Type B pancreatic cell (in vitro differentiated cells): ENCODE measurements around the gene NMT2. TPM values are rescaled to one million over a fixed set of nuclear protein-coding genes. Genes with fewer than 3 reads are reported as not detected.
"Not testable (repeated sequence)": the region's sequence is repeated elsewhere in the genome, so short reads cannot be mapped to it uniquely, and the experiment has no call there.

Experiments
- DNase-seq: peaks from one replicate; pipeline ENCODE4 v3.0.0; 2021; ENCODE audit warnings: mixed read lengths; ENCODE audit not compliant: unreplicated experiment; ENCODE audit errors: extremely low spot score
- H3K27ac Mint-ChIP-seq: 2 replicates; pipeline ENCODE4 v1.8.0; 2021; ENCODE audit warnings: mild to moderate bottlenecking, mixed read lengths
- H3K27me3 Mint-ChIP-seq: 2 replicates; pipeline ENCODE4 v1.8.0; 2021; ENCODE audit warnings: mixed read lengths
- H3K36me3 Mint-ChIP-seq: 2 replicates; pipeline ENCODE4 v1.8.0; 2021; ENCODE audit warnings: mixed read lengths
- H3K4me1 Mint-ChIP-seq: one replicate; pipeline ENCODE4 v1.8.0; 2021; ENCODE audit warnings: mixed read lengths; ENCODE audit not compliant: unreplicated experiment
- H3K4me3 Mint-ChIP-seq: 2 replicates; pipeline ENCODE4 v1.8.0; 2021; ENCODE audit warnings: mild to moderate bottlenecking, mixed read lengths
- H3K9me3 Mint-ChIP-seq: 2 replicates; pipeline ENCODE4 v1.8.0; 2021; ENCODE audit warnings: mixed read lengths
- total RNA-seq: library from RNA; stranded (reverse); gene quantifications from 2 replicates; pipeline ENCODE4 v1.2.1, GENCODE V29; 2021; ENCODE audit warnings: low replicate concordance
- TF ChIP-seq, protein P1 (sequence below): fragments of 200-600 bp; sonication (generic); conservative IDR thresholded peaks from 2 replicates; pipeline ENCODE4 v1.5.0; 2021; ENCODE audit warnings: antibody characterized with exemption, mild to moderate bottlenecking

The NMT2 gene
- total RNA-seq, 1 donor from 2014 or later = 23.1 TPM

GRCh38 chr10:15210521-15210920, 42.0 kb upstream of the NMT2 start:
- peaks cover 4% of the 10 kb centered on the region for H3K9me3 Mint-ChIP-seq
- H3K27ac Mint-ChIP-seq = no peak overlapping the region
- H3K4me1 Mint-ChIP-seq = peaks cover 9% of the 10 kb centered on the region

DNA sequence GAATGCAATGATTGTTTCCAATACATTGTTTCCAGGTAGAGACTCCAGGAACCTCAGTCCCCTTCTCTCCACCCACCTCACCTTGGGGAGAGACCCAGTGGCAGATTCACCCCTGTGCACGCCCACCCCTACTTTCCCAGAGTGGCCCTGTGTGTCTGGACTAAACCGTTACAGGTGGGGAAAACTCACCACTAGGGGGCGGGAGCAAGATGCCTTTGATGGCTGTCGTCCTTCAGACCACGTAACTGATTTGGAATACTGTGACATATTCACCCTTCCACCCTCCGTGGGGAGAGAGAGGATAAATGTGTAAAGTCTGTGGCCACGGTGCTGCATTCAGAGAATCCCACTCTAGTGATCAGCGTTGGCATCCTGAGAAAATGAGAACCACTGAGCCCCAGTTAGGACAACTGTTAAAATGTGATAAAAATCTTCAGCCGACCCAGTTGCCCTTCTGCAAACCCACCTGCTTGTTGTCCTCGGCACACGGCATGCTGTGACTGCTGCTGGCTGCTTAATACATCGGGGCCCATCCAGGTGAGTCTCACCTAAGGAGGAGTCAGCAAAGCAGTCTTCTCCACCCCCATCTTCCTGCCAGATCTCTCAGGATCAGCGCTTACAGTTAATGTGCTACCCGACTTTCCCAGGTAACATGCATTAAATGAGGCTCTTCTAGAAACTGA, 41.5 kb upstream of the NMT2 start:
- no peak overlapping the region for H3K27ac Mint-ChIP-seq
- peak; percentile 77 for DNase-seq
- TF ChIP-seq, protein P1, sequence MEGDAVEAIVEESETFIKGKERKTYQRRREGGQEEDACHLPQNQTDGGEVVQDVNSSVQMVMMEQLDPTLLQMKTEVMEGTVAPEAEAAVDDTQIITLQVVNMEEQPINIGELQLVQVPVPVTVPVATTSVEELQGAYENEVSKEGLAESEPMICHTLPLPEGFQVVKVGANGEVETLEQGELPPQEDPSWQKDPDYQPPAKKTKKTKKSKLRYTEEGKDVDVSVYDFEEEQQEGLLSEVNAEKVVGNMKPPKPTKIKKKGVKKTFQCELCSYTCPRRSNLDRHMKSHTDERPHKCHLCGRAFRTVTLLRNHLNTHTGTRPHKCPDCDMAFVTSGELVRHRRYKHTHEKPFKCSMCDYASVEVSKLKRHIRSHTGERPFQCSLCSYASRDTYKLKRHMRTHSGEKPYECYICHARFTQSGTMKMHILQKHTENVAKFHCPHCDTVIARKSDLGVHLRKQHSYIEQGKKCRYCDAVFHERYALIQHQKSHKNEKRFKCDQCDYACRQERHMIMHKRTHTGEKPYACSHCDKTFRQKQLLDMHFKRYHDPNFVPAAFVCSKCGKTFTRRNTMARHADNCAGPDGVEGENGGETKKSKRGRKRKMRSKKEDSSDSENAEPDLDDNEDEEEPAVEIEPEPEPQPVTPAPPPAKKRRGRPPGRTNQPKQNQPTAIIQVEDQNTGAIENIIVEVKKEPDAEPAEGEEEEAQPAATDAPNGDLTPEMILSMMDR = peak; percentile 87
- peaks cover 29% of the 10 kb centered on the region for H3K36me3 Mint-ChIP-seq
- peaks cover 4% of the 10 kb centered on the region for H3K9me3 Mint-ChIP-seq
- peaks cover 9% of the 10 kb centered on the region for H3K4me1 Mint-ChIP-seq
- no peak overlapping the region for H3K4me3 Mint-ChIP-seq
- H3K27me3 Mint-ChIP-seq = no peaks in the 10 kb centered on the region

More at GRCh38 chr10:15210521-15210920, 42.0 kb upstream of the NMT2 start:
- TF ChIP-seq, protein P1 = no peak
- Mint-ChIP-seq H3K36me3 (peaks cover 28% of the 10 kb centered on the region), H3K27me3 (no peaks in the 10 kb centered on the region), H3K4me3 (no peak overlapping the region)
- DNase-seq = no peak

- TF ChIP-seq, protein P1 = no peak
- Mint-ChIP-seq H3K4me3 (no peak overlapping the region), H3K36me3 (peaks cover 20% of the 10 kb centered on the region), H3K27ac (no peak overlapping the region), H3K27me3 (no peaks in the 10 kb centered on the region), H3K4me1 (peaks cover 18% of the 10 kb centered on the region), H3K9me3 (peaks cover 4% of the 10 kb centered on the region)
- no peak for DNase-seq
Measured at GRCh38 chr10:15208221-15208620, 39.7 kb upstream of the NMT2 start.

GRCh38 chr10:15207410-15207809, 38.9 kb upstream of the NMT2 start:
- peaks cover 13% of the 10 kb centered on the region for H3K36me3 Mint-ChIP-seq
- H3K9me3 Mint-ChIP-seq, H3K27ac Mint-ChIP-seq, H3K4me3 Mint-ChIP-seq, DNase-seq, H3K27me3 Mint-ChIP-seq: not testable (repeated sequence)
- peaks cover 23% of the 10 kb centered on the region for H3K4me1 Mint-ChIP-seq

DNA sequence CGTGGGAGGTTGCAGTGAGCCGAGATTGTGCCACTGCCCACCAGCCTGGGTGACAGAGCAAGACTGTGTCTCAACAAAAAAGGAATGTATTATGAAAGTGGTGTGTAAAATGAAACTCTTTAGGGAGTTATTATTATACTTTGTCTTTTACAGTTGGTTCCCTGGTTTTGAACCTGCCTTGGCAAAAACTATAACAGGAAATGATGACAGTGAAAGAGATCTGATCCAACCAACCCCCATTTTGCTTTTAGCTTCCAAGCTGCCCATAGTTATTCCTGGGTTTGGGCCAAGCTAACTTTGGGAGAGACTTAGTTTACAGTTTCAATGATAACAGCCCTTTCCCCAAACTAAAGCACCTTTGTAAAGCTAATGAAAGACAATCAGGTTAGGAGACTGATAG, 34.1 kb upstream of the NMT2 start:
- no peak for DNase-seq
- Mint-ChIP-seq H3K27me3 (no peaks in the 10 kb centered on the region), H3K36me3 (peaks cover 8% of the 10 kb centered on the region), H3K9me3 (peaks cover 4% of the 10 kb centered on the region), H3K4me3 (no peak overlapping the region), H3K4me1 (peaks cover 37% of the 10 kb centered on the region), H3K27ac (no peak overlapping the region)
- TF ChIP-seq, protein P1 = no peak

GRCh38 chr10:15202301-15202621, 33.8 kb upstream of the NMT2 start:
- not testable (repeated sequence) for DNase-seq, H3K27me3 Mint-ChIP-seq, H3K4me3 Mint-ChIP-seq, H3K36me3 Mint-ChIP-seq, H3K27ac Mint-ChIP-seq, H3K9me3 Mint-ChIP-seq
- peaks cover 37% of the 10 kb centered on the region for H3K4me1 Mint-ChIP-seq
